Stimulated activated CD8-positive, alpha-beta memory T cell treated with anti-CD3 and anti-CD28 coated beads, Interleukin-4, amount 100 ng/mL, for 24 hours (primary cell): ENCODE results near the gene ZMIZ1.

Source experiments
- DNase-seq: peaks from one replicate; pipeline ENCODE4 v3.0.0-alpha.2; 2020; ENCODE audit warnings: low read depth

ZMIZ1 gene

DNA sequence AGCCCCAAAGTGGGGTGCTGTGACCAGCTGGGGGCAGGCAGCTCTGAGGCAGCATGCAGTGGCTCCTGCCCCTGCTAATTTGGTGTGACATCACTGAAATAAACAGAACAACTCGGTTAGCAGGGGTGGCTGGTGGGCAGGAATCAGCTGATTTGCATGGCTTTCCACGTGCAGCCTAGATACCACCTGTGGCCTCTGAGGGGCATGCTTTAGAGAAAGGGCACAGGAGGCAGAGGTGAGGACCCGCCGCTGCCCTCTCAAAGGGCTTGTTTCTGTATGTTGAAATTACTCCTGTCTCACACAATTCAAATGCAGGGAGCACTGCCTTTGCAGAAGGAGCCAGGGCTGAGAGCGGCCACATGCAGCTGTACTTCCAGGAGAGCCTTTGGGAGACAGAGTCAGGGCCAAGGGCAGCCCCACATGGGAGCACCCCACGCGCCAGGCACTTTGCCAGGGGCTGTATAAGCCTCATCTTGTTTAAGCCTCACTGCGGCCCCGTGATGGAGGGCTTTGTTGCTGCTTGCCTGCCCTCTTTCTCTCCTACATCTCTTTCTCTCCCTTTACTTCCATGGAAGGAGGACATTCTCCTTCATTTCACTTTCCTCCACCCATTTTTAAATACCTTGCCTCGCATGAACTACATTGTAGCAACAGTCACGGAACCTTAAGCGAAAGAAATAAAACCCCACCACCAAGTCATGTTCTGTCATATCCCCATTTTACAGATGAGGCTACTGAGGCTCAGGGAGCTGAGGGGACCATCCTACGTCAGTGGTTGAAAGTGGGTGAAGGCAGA is 137.7 kb downstream of the ZMIZ1 start:
- no peak for DNase-seq

DNA sequence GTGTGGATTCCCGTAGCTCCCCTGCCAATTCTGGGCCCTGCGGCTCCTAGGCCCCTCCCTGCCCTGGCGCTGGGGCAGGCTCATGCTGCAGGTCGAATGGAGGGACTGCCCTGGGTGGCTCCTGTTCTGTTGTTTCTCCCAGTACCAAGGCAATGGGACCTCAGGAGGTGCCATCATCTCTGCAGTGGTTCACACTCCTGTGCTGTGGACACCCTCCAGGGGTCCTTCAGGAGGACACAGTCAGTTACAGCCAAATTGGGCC is 138.3 kb downstream of the ZMIZ1 start:
- no peak for DNase-seq

DNA sequence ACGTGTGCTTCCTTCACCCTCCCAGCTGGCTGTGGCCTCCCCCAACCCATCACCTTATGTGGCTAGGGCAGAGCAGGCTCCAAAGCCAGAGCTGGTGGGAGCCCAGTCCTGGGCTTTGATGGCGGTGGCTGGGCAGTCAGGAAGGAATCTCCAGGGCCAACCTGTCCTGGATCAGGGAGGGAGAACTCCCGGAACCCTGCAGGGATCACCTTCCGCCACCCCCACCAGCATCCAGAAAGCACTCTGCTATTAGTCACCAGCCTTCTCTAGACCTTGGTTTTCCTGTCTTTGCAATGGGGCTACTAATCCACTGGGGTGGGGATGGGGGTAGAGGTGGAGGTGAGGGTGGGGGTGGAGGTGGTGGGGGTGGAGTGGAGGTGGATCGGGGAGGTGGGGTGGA is 139.0 kb downstream of the ZMIZ1 start:
- DNase-seq, result no peak

DNA sequence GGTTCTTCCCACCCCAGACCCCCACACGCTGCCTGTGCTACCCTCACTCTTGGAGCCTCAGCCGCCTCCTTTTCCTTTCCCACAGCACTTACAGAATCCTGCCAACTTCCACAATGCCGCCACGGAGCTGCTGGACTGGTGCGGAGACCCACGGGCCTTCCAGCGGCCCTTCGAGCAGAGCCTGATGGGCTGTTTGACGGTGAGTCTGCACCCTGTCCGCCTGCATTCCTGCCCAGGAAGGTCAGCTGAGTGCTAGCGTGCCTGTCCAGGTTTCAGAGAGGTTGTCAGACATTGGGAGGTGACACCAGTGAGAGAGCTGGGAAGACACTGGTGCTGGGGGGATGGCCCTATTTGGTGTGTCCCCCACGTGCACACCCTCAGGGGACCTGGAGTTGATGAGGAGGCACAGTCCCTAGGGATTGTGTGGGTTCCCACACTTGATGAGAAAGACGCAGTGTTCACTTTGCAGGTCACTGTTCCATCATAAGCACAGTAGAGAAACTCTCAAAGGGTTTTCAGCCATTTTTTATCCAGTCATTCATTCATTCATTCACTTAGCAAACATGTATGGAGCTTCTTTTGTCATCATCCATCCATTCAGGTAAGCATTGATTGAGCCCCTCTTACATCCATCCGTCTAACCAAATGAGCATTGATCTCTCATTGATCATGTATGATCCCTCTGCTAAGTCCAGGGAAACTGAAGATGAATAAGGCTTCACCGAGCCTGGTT is 139.7 kb downstream of the ZMIZ1 start:
- DNase-seq, result no peak

DNA sequence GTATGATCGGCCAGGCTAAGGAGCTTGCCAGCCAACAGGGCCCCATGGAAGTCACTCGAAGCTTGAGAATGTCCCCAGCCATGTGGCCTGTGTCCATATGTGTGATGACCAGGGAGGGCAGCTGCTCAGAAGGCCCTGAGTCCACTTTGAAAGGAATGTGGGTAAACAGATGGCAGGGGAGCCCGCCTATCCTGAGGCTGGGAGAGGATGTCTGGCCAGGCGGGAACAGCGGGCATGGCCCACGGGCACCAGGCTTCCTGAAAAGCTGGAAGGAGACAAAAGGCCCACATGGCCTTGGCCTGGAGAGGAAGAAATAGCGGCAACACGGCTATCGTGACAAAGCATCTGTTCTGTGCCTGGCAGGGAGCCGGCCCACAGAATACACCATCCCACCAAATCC is 140.6 kb downstream of the ZMIZ1 start:
- no peak for DNase-seq

DNA sequence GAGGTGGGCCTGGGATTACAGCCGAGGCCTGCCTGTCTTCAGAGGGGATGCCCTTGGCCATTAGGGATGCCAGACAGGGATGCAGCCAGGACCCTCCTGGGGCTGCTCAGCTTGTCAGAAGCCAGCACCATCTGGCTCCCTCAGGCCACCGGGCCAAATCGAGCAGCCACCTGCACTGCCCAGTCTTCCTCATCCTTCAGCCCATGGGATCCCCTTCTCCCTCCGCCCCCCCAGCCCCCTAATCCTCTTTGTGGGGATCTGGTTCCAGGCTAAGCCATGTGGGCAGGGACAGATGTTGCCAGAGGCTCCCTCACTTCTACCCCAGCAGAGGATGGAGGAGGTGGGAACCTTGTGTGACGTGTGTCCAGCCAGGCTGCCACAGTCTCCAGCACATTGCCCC is 141.1 kb downstream of the ZMIZ1 start:
- no peak for DNase-seq

DNA sequence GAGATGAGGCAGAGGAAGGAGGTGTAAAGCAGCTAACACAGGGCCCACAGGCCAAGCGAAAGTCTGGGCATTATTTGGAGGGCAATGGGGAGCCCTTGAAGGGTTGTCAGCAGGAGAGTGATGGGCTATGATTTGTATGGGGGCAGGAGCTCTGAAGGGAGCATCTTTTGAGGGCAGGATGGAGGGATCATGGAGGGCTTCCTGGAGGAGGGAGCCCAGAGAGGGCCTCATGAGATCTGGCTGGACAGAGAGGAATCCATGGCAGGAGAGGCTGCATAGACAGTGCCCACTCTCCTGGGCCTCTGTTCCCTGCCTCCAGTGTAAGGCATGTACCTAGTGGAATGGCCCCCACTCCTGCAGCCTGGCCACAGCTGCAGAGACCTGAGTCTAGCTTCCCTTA is 141.9 kb downstream of the ZMIZ1 start:
- DNase-seq, result no peak

DNA sequence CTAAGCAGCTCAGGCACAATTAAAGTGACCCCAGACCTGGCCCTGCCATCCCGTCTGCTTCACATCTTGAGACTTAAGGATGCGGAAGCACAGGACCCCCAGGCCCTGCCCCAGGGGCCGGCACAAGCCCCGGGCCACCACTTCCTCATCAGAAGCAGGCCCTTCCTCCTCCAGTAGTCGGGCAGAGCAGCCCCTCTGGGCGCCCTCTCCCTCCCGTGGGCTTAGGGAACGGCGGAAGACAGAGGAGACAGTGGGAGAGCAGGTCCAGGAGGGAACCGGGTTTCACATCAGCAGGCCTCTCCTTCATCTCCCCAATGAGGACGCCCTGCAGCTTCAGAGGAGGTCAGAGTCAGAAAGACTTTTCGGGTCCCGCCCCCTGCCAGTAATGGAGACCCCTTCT is 142.8 kb downstream of the ZMIZ1 start:
- DNase-seq, result no peak

DNA sequence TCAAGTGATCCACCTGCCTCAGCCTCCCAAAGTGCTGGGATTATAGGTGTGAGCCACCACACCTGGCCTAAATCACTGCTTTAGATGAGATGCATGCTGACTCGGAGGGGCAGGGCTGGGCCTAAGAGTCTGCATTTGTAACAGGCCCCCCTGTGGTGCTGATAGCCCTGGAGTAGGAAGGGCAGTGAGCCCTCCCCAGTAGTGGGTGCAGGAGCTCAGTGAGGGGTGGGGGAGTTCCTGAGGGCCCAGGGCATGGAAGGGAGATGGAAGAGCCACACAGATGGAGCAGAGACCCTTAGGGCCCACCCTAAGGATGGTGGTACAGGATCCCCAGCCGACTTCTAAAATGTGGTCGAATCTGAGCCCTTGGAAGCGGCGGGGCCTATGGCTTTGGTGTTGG is 146.8 kb downstream of the ZMIZ1 start:
- DNase-seq, result no peak

DNA sequence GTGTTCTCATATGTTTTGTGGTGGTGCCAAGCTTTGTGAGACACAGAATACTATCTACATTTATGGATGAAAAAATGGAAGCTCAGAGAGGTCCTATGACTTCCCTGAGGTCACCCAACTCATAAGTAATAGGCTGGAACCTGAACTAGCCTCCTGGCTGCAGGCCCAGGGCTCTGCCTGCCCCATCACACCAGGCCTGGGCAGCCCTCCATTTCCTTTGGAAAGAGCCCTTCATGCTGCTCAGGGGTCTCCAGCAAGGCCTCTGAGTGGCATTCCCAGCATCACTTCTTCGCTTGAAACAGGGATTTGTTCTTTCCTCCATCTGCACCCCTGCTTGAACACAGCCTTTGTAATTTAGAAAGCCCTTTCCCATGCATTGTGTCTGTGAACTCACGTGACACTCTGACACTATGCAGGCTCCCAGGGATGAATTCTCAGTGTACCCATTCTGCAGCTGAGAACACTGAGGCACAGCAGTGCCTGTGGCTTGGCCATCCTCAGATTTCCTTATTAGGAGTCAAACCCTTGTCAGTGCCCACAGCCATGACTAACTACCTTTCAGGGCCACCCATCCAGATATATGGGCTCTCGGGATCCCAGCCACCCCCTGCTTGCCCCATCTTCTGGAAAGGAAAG is 150.7 kb downstream of the ZMIZ1 start:
- DNase-seq, result no peak

DNA sequence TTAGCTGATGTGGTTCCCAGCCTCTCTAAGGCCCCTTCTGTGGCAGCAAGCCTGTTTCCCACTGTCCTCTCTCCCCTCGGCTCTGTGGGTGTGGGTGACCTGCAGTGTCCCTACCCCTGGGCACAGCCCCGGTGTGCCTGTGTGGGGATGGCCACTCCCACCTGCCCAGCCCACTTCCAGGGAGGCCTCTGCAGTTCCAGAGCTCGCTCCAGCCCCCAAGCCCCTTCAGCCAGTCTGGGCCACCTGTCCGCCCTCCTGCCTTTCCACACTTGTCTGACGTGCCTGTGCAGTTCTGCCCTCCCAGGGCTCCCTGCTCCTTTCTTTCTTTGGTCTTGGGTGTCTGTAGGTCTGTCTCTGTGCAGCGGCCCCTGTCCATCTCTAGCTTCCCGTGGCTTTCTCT is 151.5 kb downstream of the ZMIZ1 start:
- no peak for DNase-seq

DNA sequence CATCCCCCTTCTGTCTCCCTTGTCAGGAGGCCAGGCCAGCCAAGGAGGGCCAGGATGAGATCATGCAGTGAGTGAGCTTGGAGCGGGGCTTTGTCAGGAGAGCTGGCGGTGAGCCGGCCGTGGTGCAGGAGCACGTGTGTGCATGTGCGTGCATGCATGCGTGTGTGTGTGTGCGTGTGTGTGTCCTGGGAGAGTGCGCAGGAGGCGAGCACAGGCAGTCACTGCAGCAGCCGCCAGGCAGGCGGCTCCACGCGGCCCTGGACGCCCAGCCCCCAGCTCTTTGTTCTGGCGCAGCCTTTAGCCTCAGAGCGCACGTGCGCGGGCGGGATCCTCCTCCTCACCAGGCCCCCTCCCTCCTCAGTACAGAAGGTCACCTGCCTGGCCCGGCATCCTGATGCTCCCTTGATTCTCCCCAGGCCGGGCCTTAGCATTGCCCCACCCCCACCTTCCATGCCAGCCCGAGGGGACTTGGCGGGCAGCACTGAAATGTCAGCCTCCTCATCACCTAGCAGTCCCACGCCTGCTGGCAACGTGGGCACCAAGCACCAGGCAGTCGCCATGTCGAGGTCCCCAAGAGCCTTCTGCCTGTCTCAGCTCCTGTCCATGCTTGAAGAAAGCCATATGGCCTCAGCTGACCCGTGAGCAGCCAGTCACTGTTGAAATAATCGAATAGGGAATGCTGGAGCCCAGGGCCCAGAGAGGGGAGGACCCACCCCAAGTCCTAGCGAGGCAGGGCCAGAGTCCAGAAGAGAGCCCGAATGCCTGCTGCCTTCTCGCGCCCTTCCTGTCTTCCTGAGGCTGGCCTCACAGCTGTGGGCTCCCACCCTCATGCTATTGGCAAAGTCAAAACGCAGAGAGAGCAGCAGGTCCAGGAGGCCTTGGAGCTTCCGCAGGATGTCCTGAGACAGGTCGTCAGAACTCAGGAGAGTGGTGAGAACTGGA is 152.6 kb downstream of the ZMIZ1 start:
- no peak for DNase-seq

DNA sequence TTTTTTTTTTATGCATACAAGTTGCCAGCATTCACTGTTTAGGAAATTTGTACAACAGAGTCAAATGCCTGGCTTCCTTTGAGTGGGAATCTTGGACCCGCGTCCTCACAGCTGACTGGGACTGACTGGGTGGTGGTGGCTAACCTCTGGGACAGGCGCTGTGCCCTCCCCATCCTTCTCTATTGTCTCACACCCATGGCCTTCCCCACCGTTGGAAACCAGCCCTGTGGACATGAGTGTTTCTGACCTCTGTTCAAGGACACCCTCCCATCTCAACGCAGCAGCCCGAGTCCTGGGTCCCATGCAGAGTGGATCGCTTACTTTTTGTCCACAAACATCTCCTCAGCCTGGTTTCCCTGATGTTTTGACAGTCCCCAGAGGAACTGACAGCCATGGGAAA is 153.4 kb downstream of the ZMIZ1 start:
- no peak for DNase-seq

DNA sequence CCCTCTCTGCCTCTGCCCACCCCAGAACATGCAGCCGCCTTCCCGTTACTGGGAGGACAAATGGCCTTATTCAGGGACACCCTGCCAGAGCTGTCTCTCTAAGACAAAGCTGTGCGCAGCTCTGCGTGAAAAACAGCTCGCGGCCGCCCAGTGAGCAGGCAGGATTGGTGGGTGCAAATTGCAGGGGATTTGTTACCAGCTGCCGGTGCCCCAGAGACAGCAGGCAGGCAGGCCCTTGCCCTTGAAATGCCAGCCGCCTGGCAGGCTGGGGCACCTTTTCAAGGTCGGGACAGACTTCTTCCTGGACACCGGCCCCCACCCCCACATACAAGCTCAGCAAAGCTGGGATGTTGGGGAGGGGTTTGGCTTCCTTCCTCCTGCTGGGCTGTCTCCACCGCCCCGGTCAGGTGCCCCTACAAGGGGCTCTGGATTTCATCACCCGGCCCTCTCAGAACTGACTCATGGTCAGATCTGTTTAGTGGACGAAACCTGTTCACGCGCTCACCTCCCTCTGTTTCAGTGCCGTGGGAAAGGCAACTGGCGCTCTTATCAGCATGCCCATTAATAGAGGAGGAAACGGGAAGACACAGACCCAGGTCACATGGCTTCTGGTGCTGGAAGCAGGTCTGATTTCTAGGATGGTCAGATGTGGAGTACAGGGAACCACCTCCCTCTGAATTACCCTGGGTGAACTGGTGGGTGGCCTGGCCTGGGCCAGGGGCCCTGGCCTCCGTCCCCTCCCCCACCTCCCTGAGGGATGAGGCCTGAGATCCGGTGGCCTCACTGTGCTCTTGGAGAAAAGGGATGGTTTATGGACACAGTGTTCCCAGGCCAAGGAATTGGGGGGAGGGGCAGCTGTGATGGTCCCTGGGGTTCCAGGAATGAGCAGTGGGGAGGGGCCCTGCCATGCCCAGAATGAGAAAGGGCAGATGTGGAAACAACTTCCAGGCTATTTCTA is 154.6 kb downstream of the ZMIZ1 start:
- no peak for DNase-seq

DNA sequence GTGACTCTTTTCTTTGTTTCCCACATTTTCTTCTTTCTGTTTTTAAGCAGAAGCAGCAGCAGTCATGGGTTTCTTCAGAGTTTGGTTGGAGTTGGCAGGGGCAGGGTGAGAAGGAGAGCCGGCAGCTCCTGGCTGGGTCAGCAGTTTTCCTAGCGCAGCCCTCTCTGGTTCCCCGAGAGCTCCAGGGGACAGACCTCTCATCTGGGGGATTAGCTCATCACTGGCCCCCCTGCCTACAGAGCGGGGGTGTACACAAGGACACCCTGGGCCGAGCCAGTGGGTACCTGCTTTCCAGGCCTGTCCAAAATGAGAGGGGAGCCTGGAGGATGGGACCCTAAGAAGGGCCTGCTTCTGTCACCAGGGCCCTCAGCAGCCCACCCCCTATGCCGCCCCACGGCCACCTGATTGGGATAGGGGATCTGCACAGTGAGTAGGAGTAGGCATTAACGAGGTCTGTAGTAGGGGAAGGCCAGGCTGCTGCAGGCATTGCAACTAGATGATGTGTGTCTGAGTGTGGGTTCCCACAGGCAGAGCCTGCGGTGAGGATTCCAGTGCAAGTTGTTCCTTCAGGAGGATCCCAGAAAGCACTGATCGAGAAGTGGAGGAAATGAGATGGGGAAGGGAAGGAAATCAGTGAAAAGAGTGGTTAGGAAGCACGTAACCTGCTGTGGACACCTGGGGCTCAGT is 155.6 kb downstream of the ZMIZ1 start:
- no peak for DNase-seq

DNA sequence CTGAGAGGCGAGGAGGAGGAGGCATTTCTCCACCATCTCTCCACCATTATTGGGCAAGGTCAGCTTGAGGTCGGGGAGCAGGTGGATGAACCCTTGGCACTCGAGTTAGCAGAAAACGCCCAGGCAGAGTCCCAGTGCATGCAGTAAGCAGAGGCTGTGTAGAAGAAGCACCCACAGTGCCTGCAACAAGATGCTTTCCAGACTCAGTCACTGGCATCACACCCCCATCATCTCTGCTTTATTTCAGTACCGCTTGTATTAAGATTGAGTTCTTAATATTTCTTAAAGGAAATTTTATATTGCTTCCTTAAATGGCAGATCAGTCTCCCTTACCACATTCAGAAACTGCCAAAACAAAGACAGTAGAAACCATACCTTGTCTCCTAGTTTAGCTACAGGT is 156.2 kb downstream of the ZMIZ1 start:
- DNase-seq, result no peak

DNA sequence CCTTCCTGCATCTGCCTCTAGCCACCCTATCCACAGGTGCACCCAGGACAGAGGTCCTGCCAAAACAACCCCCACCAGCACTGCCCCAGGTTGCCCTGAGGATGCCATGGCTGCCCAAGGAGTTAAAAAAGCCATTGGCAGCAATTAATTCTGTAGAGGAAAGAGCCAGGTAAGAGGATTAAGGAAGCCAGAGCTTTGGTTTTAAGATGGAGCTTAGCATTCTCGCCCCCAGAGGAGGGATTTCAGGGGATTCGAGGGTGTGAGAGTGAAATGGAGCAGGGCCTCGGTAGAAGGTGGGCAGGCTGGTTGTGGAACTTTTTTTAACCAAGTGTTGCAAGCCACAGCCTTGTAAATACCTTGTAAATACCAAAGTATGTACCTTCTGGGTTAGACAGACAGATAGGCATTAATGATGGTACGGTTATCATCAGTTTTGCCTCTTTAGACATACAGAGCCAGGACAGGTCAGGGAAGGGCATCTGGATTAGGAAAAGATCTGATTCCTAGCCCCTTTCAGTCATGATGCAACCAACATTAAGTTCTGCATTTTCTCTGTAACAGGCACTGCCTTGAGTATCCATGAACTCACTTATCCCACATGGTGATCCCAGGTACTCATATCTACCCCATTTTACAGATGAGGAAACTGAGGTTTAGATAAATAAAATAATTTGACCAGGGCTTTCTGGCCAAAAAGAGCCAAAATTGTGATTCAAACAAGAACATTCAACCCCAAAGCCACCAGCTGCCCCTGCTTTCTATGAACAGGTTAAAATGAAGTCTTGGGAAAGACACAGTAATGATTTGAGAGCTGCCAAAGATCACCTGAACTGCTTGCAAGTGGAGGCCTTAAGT is 157.9 kb downstream of the ZMIZ1 start:
- no peak for DNase-seq

DNA sequence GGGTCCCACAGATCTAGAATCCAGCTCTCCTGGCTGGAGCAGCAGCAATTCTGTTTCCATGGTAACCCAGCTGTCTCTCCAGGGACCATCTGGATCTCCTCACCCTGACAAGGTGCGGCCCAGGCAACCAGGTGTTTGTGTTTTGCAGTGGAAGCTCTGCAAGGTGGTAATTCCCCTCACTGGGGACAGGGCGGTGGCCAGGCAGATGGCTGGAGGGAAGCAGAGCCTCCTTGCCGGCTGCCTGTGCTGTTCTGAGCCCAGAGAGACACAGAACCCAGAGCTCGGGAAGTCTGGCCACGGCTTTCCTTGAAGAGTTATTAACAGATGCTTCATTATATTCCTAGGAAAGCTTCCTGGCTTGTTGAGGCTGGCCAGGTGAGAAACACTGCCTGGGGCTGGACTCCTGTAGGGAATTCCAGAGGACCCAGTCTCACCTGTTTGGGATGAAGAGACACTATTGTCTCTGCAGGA is 160.3 kb downstream of the ZMIZ1 start:
- no peak for DNase-seq

DNA sequence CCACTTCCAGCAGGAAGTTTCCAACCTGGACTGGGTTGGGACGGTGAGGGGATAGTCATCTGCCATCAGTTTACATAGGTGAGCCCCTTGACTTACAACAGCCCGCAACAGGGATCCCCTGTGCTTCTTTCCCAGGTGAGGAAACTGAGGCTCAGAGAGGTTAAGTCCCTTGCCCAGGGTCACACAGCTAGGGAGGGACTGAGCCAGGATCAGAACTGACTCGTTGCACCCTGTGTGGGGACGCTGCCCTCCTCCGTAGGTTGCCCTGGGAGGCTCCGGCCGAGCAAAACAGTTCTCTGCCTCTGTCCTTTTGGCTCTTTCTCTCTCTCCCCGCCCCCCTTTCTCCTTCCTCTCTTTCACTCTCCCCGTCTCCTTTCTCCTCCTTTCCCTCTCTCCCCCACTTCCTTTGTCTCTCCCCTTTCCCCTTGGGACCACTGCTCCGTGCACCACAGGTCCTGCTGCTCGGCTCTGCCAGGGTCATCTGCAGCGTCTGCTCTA is 161.1 kb downstream of the ZMIZ1 start:
- no peak for DNase-seq
